ENCODE data around the gene C11orf21.
A peak's percentile ranks its signal among the peaks of the same experiment; 100 is the strongest.
"Not testable (repeated sequence)": the region's sequence is repeated elsewhere in the genome, so short reads cannot be mapped to it uniquely, and the experiment has no call there.

C11orf21 gene

GRCh38 chr11:2338760-2339159, 37.0 kb upstream of the C11orf21 start:
- not testable (repeated sequence) for H2AFZ ChIP-seq (ENCODE audit: low read length); H3K79me2 ChIP-seq (ENCODE audit: insufficient read depth, low read length); H3K27me3 ChIP-seq (ENCODE audit: insufficient read depth, low read length, poor library complexity, severe bottlenecking); H4K20me1 ChIP-seq (ENCODE audit: insufficient read depth, low read length, poor library complexity, severe bottlenecking); H3K9ac ChIP-seq (ENCODE audit: low read depth, low read length, poor library complexity, severe bottlenecking); H3K36me3 ChIP-seq (ENCODE audit: insufficient read depth, low read length); H3K4me1 ChIP-seq (ENCODE audit: insufficient read depth, low read length, poor library complexity, severe bottlenecking); H3F3A ChIP-seq (ENCODE audit: low read depth); H3K4me2 ChIP-seq (ENCODE audit: low read depth, low read length, poor library complexity, severe bottlenecking); H3K4me3 ChIP-seq (ENCODE audit: low read length, poor library complexity, severe bottlenecking); H3K9me2 ChIP-seq (replicated peaks; ENCODE audit: low read depth, low read length); H3K9me3 ChIP-seq (ENCODE audit: insufficient read depth, low read depth, low read length)
- TF ChIP-seq CTCF (conservative IDR thresholded peaks at IDR 0.05; ENCODE audit: low read length): peak; percentile 29; the same call in 1 of the 2 replicates

GRCh38 chr11:2335286-2335685, 33.6 kb upstream of the C11orf21 start:
- not testable (repeated sequence) for H3K9ac ChIP-seq (ENCODE audit: low read depth, low read length, poor library complexity, severe bottlenecking); H4K20me1 ChIP-seq (ENCODE audit: insufficient read depth, low read length, poor library complexity, severe bottlenecking); H3K36me3 ChIP-seq (ENCODE audit: insufficient read depth, low read length); H3K9me2 ChIP-seq (replicated peaks; ENCODE audit: low read depth, low read length); H3K4me2 ChIP-seq (ENCODE audit: low read depth, low read length, poor library complexity, severe bottlenecking); H3K27me3 ChIP-seq (ENCODE audit: insufficient read depth, low read length, poor library complexity, severe bottlenecking); H3K9me3 ChIP-seq (ENCODE audit: insufficient read depth, low read depth, low read length); H2AFZ ChIP-seq (ENCODE audit: low read length); H3K79me2 ChIP-seq (ENCODE audit: insufficient read depth, low read length); H3K4me3 ChIP-seq (ENCODE audit: low read length, poor library complexity, severe bottlenecking); H3F3A ChIP-seq (ENCODE audit: low read depth); H3K4me1 ChIP-seq (ENCODE audit: insufficient read depth, low read length, poor library complexity, severe bottlenecking)

GRCh38 chr11:2333486-2334205, 31.9 kb upstream of the C11orf21 start:
- H3K4me1 ChIP-seq (ENCODE audit: insufficient read depth, low read length, poor library complexity, severe bottlenecking); H3K9me2 ChIP-seq (replicated peaks; ENCODE audit: low read depth, low read length); H3K9me3 ChIP-seq (ENCODE audit: insufficient read depth, low read depth, low read length); H3K4me2 ChIP-seq (ENCODE audit: low read depth, low read length, poor library complexity, severe bottlenecking); H4K20me1 ChIP-seq (ENCODE audit: insufficient read depth, low read length, poor library complexity, severe bottlenecking); H3K9ac ChIP-seq (ENCODE audit: low read depth, low read length, poor library complexity, severe bottlenecking); H3K27me3 ChIP-seq (ENCODE audit: insufficient read depth, low read length, poor library complexity, severe bottlenecking); H3K4me3 ChIP-seq (ENCODE audit: low read length, poor library complexity, severe bottlenecking); H3F3A ChIP-seq (ENCODE audit: low read depth); H3K79me2 ChIP-seq (ENCODE audit: insufficient read depth, low read length); H3K36me3 ChIP-seq (ENCODE audit: insufficient read depth, low read length); H2AFZ ChIP-seq (ENCODE audit: low read length): not testable (repeated sequence)

- H3F3A ChIP-seq (ENCODE audit: low read depth); H3K36me3 ChIP-seq (ENCODE audit: insufficient read depth, low read length); H2AFZ ChIP-seq (ENCODE audit: low read length); H3K27me3 ChIP-seq (ENCODE audit: insufficient read depth, low read length, poor library complexity, severe bottlenecking); H3K9me2 ChIP-seq (replicated peaks; ENCODE audit: low read depth, low read length); H3K79me2 ChIP-seq (ENCODE audit: insufficient read depth, low read length); H3K9ac ChIP-seq (ENCODE audit: low read depth, low read length, poor library complexity, severe bottlenecking); H3K4me3 ChIP-seq (ENCODE audit: low read length, poor library complexity, severe bottlenecking); H3K4me1 ChIP-seq (ENCODE audit: insufficient read depth, low read length, poor library complexity, severe bottlenecking); H3K9me3 ChIP-seq (ENCODE audit: insufficient read depth, low read depth, low read length); H3K4me2 ChIP-seq (ENCODE audit: low read depth, low read length, poor library complexity, severe bottlenecking); H4K20me1 ChIP-seq (ENCODE audit: insufficient read depth, low read length, poor library complexity, severe bottlenecking): not testable (repeated sequence)
Measured at GRCh38 chr11:2332569-2332968, 30.9 kb upstream of the C11orf21 start.

DNA sequence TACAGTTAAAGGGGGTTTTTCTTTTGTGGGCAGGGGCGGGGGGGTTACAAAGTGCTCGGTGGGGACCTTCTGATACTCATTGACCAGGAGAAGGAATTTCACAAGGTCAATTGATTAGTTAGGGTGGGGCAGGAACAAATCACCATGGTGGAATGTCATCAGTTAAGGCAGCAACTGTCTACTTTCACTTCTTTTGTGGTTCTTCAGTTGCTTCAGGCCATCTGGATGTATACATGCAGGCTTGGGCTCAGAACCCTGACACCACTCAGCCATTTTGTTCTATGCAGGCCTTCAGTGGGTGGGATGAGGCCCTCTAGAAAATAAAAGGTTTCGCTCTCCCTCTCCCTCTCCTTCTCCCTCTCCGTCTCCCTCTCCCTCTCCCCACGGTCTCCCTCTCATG, 29.7 kb upstream of the C11orf21 start:
- Histone ChIP-seq H3K9me2 (replicated peaks; ENCODE audit: low read depth, low read length) (no peaks in the 10 kb centered on the region), H3K9ac (ENCODE audit: low read depth, low read length, poor library complexity, severe bottlenecking) (no peak overlapping the region), H3K27me3 (ENCODE audit: insufficient read depth, low read length, poor library complexity, severe bottlenecking) (no peaks in the 10 kb centered on the region), H4K20me1 (ENCODE audit: insufficient read depth, low read length, poor library complexity, severe bottlenecking) (no peaks in the 10 kb centered on the region), H3K4me1 (ENCODE audit: insufficient read depth, low read length, poor library complexity, severe bottlenecking) (no peaks in the 10 kb centered on the region), H3F3A (ENCODE audit: low read depth) (no peaks in the 10 kb centered on the region), H3K4me3 (ENCODE audit: low read length, poor library complexity, severe bottlenecking) (no peak overlapping the region), H2AFZ (ENCODE audit: low read length) (no peak overlapping the region), H3K9me3 (ENCODE audit: insufficient read depth, low read depth, low read length) (no peaks in the 10 kb centered on the region), H3K4me2 (ENCODE audit: low read depth, low read length, poor library complexity, severe bottlenecking) (no peak overlapping the region), H3K79me2 (ENCODE audit: insufficient read depth, low read length) (no peaks in the 10 kb centered on the region), H3K36me3 (ENCODE audit: insufficient read depth, low read length) (no peaks in the 10 kb centered on the region)
- TF ChIP-seq CTCF (conservative IDR thresholded peaks at IDR 0.05; ENCODE audit: low read length): no peak
- TF ChIP-seq EZH2phosphoT487 (IDR thresholded peaks at IDR 0.05; ENCODE audit: borderline replicate concordance): no peak
